HEK293 (cell line): ENCODE measurements around the gene TMEM37.

ENCODE experiments used
- GLIS1 ChIP-seq: fragments of 450-650 bp; formaldehyde crosslinking; IDR thresholded peaks from 2 replicates; pipeline ENCODE4 v1.5.1; 2016; ENCODE audit warnings: missing biosample characterization, missing genetic modification characterization
- KLF9 ChIP-seq: fragments of 450-650 bp; formaldehyde crosslinking; IDR thresholded peaks from 2 replicates; pipeline ENCODE4 v1.5.1; 2016; ENCODE audit warnings: missing biosample characterization, missing genetic modification characterization, low read depth
- ZNF274 ChIP-seq, 2 experiments: fragments of 200-500 bp in 1 of 2; fragments of 450-650 bp in 1 of 2; sonication (Bioruptor generic) in 1 of 2; formaldehyde crosslinking in 1 of 2; IDR thresholded peaks; 2 replicates each; pipeline versions ENCODE4 v1.5.1 to v1.6.1; 2014 to 2016; ENCODE audit warnings: borderline replicate concordance in 1 of 2, inconsistent platforms in 1 of 2, low read length in 1 of 2, missing biosample characterization in 1 of 2, missing genetic modification characterization in 1 of 2
- ZNF335 ChIP-seq: fragments of 450-650 bp; formaldehyde crosslinking; conservative IDR thresholded peaks from 2 replicates; pipeline ENCODE4 v1.5.1; 2016; ENCODE audit warnings: missing biosample characterization, missing genetic modification characterization
- ZNF426 ChIP-seq: fragments of 450-650 bp; formaldehyde crosslinking; IDR thresholded peaks from 2 replicates; pipeline ENCODE4 v1.5.1; 2017; ENCODE audit warnings: missing biosample characterization, missing genetic modification characterization, mild to moderate bottlenecking, inconsistent platforms, moderate library complexity
- TF ChIP-seq, protein P1 (sequence below): fragments of 450-650 bp; formaldehyde crosslinking; IDR thresholded peaks from 2 replicates; pipeline ENCODE4 v1.5.1; 2016; ENCODE audit warnings: missing biosample characterization, missing genetic modification characterization

DNA sequence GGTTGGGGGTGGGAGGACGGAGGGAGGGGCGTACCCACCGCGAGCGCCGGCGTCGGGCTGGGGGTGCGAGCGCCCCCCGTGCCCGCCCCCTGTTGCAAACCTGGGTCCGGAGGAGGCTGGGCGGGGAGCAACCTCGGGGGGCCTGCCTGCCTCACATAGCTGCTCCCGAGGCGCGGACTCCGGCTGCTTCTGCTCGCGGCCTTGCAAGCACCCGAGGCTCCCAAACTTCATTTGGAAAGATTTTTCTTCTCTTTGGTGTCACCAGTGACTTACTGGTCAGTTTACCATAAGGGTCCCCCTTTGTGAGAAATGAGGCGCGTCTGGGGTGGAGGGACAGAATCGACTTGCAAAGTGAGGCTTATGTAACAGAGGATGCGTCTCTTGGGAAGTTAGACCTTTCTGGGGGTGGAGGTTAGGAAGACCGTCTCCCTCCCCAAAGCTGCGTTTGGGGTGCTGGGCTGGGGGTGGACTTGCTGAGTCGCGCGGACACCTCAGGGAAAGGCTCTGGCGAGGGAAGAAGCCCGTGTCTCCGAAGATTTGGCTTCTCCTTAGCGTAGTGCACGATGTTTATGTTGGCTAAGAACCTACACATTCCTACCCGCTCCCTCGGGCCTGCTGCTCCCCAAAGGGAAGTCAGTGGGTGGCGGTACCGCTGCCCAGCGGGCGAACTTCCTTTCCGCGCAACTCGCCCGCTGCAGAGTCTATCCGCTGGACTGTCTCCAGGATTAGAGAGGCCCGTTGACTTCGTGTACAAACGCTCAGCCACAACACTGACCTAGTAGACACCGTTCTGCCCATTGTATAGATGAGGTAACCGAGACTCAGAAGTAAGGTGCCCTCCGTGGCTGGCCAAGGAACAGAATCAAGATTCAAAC is 559 bp downstream of the TMEM37 start:
- no peak for TF ChIP-seq ZNF274 (IDR thresholded peaks at IDR 0.05; ENCODE audit: low read length)
- no peak for TF ChIP-seq ZNF274 (tag by site-specific recombination; IDR thresholded peaks at IDR 0.05; ENCODE audit: borderline replicate concordance)
- TF ChIP-seq KLF9 (tag by site-specific recombination), result no peak
- no peak for TF ChIP-seq GLIS1
- no peak for TF ChIP-seq ZNF335 (tag by site-specific recombination)
- no peak for TF ChIP-seq ZNF426 (tag by site-specific recombination)
- TF ChIP-seq, protein P1, sequence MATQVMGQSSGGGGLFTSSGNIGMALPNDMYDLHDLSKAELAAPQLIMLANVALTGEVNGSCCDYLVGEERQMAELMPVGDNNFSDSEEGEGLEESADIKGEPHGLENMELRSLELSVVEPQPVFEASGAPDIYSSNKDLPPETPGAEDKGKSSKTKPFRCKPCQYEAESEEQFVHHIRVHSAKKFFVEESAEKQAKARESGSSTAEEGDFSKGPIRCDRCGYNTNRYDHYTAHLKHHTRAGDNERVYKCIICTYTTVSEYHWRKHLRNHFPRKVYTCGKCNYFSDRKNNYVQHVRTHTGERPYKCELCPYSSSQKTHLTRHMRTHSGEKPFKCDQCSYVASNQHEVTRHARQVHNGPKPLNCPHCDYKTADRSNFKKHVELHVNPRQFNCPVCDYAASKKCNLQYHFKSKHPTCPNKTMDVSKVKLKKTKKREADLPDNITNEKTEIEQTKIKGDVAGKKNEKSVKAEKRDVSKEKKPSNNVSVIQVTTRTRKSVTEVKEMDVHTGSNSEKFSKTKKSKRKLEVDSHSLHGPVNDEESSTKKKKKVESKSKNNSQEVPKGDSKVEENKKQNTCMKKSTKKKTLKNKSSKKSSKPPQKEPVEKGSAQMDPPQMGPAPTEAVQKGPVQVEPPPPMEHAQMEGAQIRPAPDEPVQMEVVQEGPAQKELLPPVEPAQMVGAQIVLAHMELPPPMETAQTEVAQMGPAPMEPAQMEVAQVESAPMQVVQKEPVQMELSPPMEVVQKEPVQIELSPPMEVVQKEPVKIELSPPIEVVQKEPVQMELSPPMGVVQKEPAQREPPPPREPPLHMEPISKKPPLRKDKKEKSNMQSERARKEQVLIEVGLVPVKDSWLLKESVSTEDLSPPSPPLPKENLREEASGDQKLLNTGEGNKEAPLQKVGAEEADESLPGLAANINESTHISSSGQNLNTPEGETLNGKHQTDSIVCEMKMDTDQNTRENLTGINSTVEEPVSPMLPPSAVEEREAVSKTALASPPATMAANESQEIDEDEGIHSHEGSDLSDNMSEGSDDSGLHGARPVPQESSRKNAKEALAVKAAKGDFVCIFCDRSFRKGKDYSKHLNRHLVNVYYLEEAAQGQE (tag by site-specific recombination), result no peak
